A549 (cell line): ENCODE results near the gene MGRN1. TPM values are rescaled to one million over a fixed set of nuclear protein-coding genes. Genes with fewer than 3 reads are reported as not detected.

Experiments used
- ATAC-seq, 2 experiments: fragments of 200-7000 bp in 1 of 2; fragments of >200 bp in 1 of 2; cut with Nextera tagmentation in 1 of 2; cut with Tn5 transposase in 1 of 2; 3 replicates each; pipeline versions ENCODE4 v1.8.0 to v1.9.1; 2018 to 2020; ENCODE audit warnings: mild to moderate bottlenecking in 1 of 2, moderate library complexity in 1 of 2
- CTCF ChIA-PET: fragments of 300-600 bp; sonication (Branson Sonifier 250); formaldehyde crosslinking; extraction: SDS; loops from one replicate; lab custom pipeline; 2021; ENCODE audit warnings: antibody characterized with exemption, inconsistent platforms; lab: Yijun Ruan, JAX
- POLR2A ChIA-PET: fragments of 350-600 bp; formaldehyde crosslinking; extraction: SDS; loops from one replicate; lab custom pipeline; 2021; ENCODE audit warnings: antibody characterized with exemption, inconsistent platforms; lab: Yijun Ruan, JAX
- DNase-seq, 2 experiments: peaks; one replicate each; pipeline versions ENCODE4 v3.0.0 to v3.0.0-alpha.2; 2011 to 2016; ENCODE audit warnings: low read depth in 1 of 2, low spot score in 1 of 2
- FAIRE-seq: peaks from 2 replicates; lab custom pipeline; 2011; peaks lifted over from hg19 to GRCh38; lab: Jason Lieb, UNC
- H3K27ac ChIP-seq, 2 experiments: fragments of >200 bp; sonication (Bioruptor Twin); formaldehyde crosslinking; 3 replicates each; pipeline ENCODE4 v1.5.1; 2016 to 2017
- H3K4me1 ChIP-seq: fragments of >200 bp; sonication (Bioruptor Twin); formaldehyde crosslinking; 3 replicates; pipeline ENCODE4 v1.6.1; 2016
- H3K4me2 ChIP-seq: fragments of >200 bp; sonication (Bioruptor Twin); formaldehyde crosslinking; 3 replicates; pipeline ENCODE4 v1.6.1; 2016
- H3K4me3 ChIP-seq: fragments of >200 bp; sonication (Bioruptor Twin); formaldehyde crosslinking; 3 replicates; pipeline ENCODE4 v1.5.1; 2016
- H3K9me3 ChIP-seq: fragments of >200 bp; sonication (Bioruptor Twin); formaldehyde crosslinking; 3 replicates; pipeline ENCODE4 v1.6.1; 2016
- ATOH8 ChIP-seq: fragments of 250-450 bp; sonication (Bioruptor Pico); IDR thresholded peaks from 2 replicates; pipeline ENCODE4 v1.5.0; 2020; ENCODE audit warnings: low read depth, mild to moderate bottlenecking, moderate library complexity
- CEBPB ChIP-seq, 2 experiments: fragments of >200 bp in 1 of 2; sonication (Bioruptor Twin) in 1 of 2; formaldehyde crosslinking in 1 of 2; IDR thresholded peaks; 2 replicates each; pipeline ENCODE4 v1.6.1; 2012 to 2016
- EHMT2 ChIP-seq: fragments of 200-600 bp; sonication (generic); IDR thresholded peaks from 2 replicates; pipeline ENCODE4 v1.6.1; 2016; ENCODE audit warnings: antibody characterized with exemption, low read depth, mild to moderate bottlenecking, moderate library complexity
- EP300 ChIP-seq, 2 experiments: fragments of >200 bp; sonication (Bioruptor Twin); formaldehyde crosslinking; IDR thresholded peaks; 2 replicates in 1 of 2; 3 replicates in 1 of 2; pipeline ENCODE4 v1.6.1; 2016 to 2017
- FOSL2 ChIP-seq, 2 experiments: fragments of 450-650 bp in 1 of 2; fragments of >200 bp in 1 of 2; sonication (Bioruptor Twin) in 1 of 2; formaldehyde crosslinking; IDR thresholded peaks; 2 replicates each; pipeline versions ENCODE4 v1.5.0 to v1.6.1; 2016 to 2020; ENCODE audit warnings: mild to moderate bottlenecking in 1 of 2, moderate library complexity in 1 of 2
- GATA3 ChIP-seq: IDR thresholded peaks from 2 replicates; pipeline ENCODE4 v1.6.1; 2012; ENCODE audit warnings: borderline replicate concordance
- HES2 ChIP-seq: fragments of >200 bp; sonication (Bioruptor Twin); formaldehyde crosslinking; IDR thresholded peaks from 2 replicates; pipeline ENCODE4 v1.6.1; 2016
- HEYL ChIP-seq: fragments of 250-450 bp; sonication (Bioruptor Pico); IDR thresholded peaks from 2 replicates; pipeline ENCODE4 v1.8.0; 2021; ENCODE audit warnings: mild to moderate bottlenecking, moderate library complexity
- HMGXB4 ChIP-seq: fragments of 250-450 bp; sonication (Bioruptor Pico); IDR thresholded peaks from 2 replicates; pipeline ENCODE4 v1.5.0; 2021; ENCODE audit warnings: mild to moderate bottlenecking, moderate library complexity, borderline replicate concordance
- HOXB13 ChIP-seq: fragments of 250-450 bp; sonication (Bioruptor Pico); IDR thresholded peaks from 2 replicates; pipeline ENCODE4 v1.5.0; 2020; ENCODE audit warnings: low read depth, mild to moderate bottlenecking, moderate library complexity
- HOXB5 ChIP-seq: fragments of 250-450 bp; sonication (Bioruptor Pico); IDR thresholded peaks from 2 replicates; pipeline ENCODE4 v1.5.0; 2020; ENCODE audit warnings: mild to moderate bottlenecking, moderate library complexity
- JUN ChIP-seq, 2 experiments: fragments of >200 bp; sonication (Bioruptor Twin); formaldehyde crosslinking; IDR thresholded peaks; 2 replicates in 1 of 2; 3 replicates in 1 of 2; pipeline ENCODE4 v1.6.1; 2016 to 2017
- MAX ChIP-seq: IDR thresholded peaks from 2 replicates; pipeline ENCODE4 v1.6.1; 2012
- MAZ ChIP-seq: fragments of 150-350 bp; IDR thresholded peaks from 2 replicates; pipeline ENCODE4 v1.6.1; 2014; ENCODE audit warnings: antibody characterized with exemption, low read depth, low read length, borderline replicate concordance
- MYC ChIP-seq: IDR thresholded peaks from 2 replicates; pipeline ENCODE4 v1.6.1; 2012; ENCODE audit warnings: mild to moderate bottlenecking, inconsistent platforms, low read length, improper control_type of control experiment, borderline replicate concordance
- PHF8 ChIP-seq: fragments of 200-600 bp; sonication (generic); IDR thresholded peaks from 2 replicates; pipeline ENCODE4 v1.6.1; 2016; ENCODE audit warnings: low read depth, mild to moderate bottlenecking, antibody characterized with exemption, moderate library complexity, borderline replicate concordance
- POLR2AphosphoS2 ChIP-seq: conservative IDR thresholded peaks from 2 replicates; pipeline ENCODE4 v1.6.1; 2012; ENCODE audit warnings: low read length, improper control_type of control experiment, inconsistent platforms
- RAD21 ChIP-seq, 2 experiments: fragments of >200 bp in 1 of 2; sonication (Bioruptor Twin) in 1 of 2; formaldehyde crosslinking in 1 of 2; IDR thresholded peaks in 1 of 2; conservative IDR thresholded peaks in 1 of 2; 2 replicates in 1 of 2; 3 replicates in 1 of 2; pipeline ENCODE4 v1.6.1; 2012 to 2018; ENCODE audit warnings: inconsistent platforms in 1 of 2
- RARB ChIP-seq: fragments of 250-450 bp; sonication (Bioruptor Pico); IDR thresholded peaks from 2 replicates; pipeline ENCODE4 v1.8.0; 2021; ENCODE audit warnings: mild to moderate bottlenecking, moderate library complexity
- REST ChIP-seq: fragments of 200-600 bp; sonication (generic); IDR thresholded peaks from 2 replicates; pipeline ENCODE4 v1.6.1; 2016; ENCODE audit warnings: antibody characterized with exemption, mild to moderate bottlenecking, moderate library complexity
- TFCP2L1 ChIP-seq: fragments of 250-450 bp; sonication (Bioruptor Pico); IDR thresholded peaks from 2 replicates; pipeline ENCODE4 v1.5.0; 2021; ENCODE audit warnings: mild to moderate bottlenecking
- ZC3H11A ChIP-seq: fragments of 450-650 bp; IDR thresholded peaks from 2 replicates; pipeline ENCODE4 v1.6.1; 2014; ENCODE audit warnings: antibody characterized with exemption, mild to moderate bottlenecking
- ZFP36 ChIP-seq: fragments of 450-650 bp; IDR thresholded peaks from 2 replicates; pipeline ENCODE4 v1.6.1; 2014; ENCODE audit warnings: borderline replicate concordance; ENCODE audit not compliant: partially characterized antibody
- WGBS: methylation state at CpG from one replicate; pipeline ENCODE4 v1.1.6; 2017; ENCODE audit errors: missing lambda C conversion rate; 5-methylcytosine and 5-hydroxymethylcytosine counted together
- polyA plus RNA-seq, 4 experiments: library from polyadenylated mRNA; depleted of rRNA in 3 of 4; stranded (reverse); fragments of >200 nt; fragmentation: RNase III in 1 of 4; extraction: RNeasy Plus Mini Kit Qiagen cat#74134 plus additional on column Dnase treatment in 1 of 4; gene quantifications; 2 replicates in 3 of 4; 3 replicates in 1 of 4; pipeline ENCODE4 v1.2.3, GENCODE V29; 2011 to 2017

Gene MGRN1
- polyA plus RNA-seq, 2 of the 4 experiments (the other 2 are of a cell fraction) = 4.3 to 29.9 TPM

- TF ChIP-seq GATA3 (no peak), EP300 (IDR thresholded peaks at IDR 0.05) (no peak), REST (no peak), MAX (no peak), JUN (IDR thresholded peaks at IDR 0.05) (no peak), HOXB13 (CRISPR knock-in tag) (no peak), PHF8 (no peak), RARB (CRISPR knock-in tag) (no peak)
- no peaks in the 10 kb centered on the region for H3K9me3 ChIP-seq
- ChIA-PET CTCF (interaction anchor here (0.6 to 1.6 kb wide), 4 partner anchors 27 to 48 kb away, joined by 3 read pairs; no protein-coding TSS in a partner anchor), POLR2A (no interaction called here)
- no peak overlapping the region for H3K27ac ChIP-seq
- H3K4me3 ChIP-seq = no peak overlapping the region
- 83% methylated on average over 10 of the region's 11 CpGs for WGBS
- no peak for FAIRE-seq
- H3K4me1 ChIP-seq = no peaks in the 10 kb centered on the region
- DNase-seq = no peak
- H3K4me2 ChIP-seq = no peak overlapping the region
- no peak for ATAC-seq
Observed at GRCh38 chr16:4676831-4677230, 52.2 kb downstream of the MGRN1 start.

- no peak overlapping the region for H3K4me2 ChIP-seq
- H3K4me3 ChIP-seq = no peak overlapping the region
- H3K9me3 ChIP-seq = no peaks in the 10 kb centered on the region
- CTCF ChIA-PET = interaction anchor here (0.8 to 1.6 kb wide), 3 partner anchors 27 to 44 kb away, joined by 3 read pairs; no protein-coding TSS in a partner anchor
- DNase-seq = no peak
- 89% methylated on average over 14 of the region's 17 CpGs for WGBS
- POLR2A ChIA-PET = no interaction called here
- TF ChIP-seq GATA3 (no peak), ZC3H11A (no peak), RAD21 (conservative IDR thresholded peaks at IDR 0.05 in 1 of 2, IDR thresholded peaks at IDR 0.05 in 1 of 2) (no peak), HMGXB4 (no peak), TFCP2L1 (no peak), ATOH8 (CRISPR knock-in tag) (no peak), EHMT2 (no peak)
- H3K4me1 ChIP-seq = no peaks in the 10 kb centered on the region
- no peak for ATAC-seq
- no peak overlapping the region for H3K27ac ChIP-seq
- FAIRE-seq = no peak
Observed at GRCh38 chr16:4677390-4677789, 52.8 kb downstream of the MGRN1 start.

- ChIA-PET CTCF (interaction anchor here (1.3 to 1.6 kb wide), 2 partner anchors 29 to 45 kb away, joined by 3 read pairs; no protein-coding TSS in a partner anchor), POLR2A (no interaction called here)
- H3K4me1 ChIP-seq = no peaks in the 10 kb centered on the region
- H3K9me3 ChIP-seq = no peaks in the 10 kb centered on the region
- H3K4me2 ChIP-seq = no peak overlapping the region
- DNase-seq (no peak), ATAC-seq (no peak), FAIRE-seq (no peak)
- WGBS = 93% methylated on average over 7 of the region's 9 CpGs
- H3K4me3 ChIP-seq = no peak overlapping the region
- no peak for TF ChIP-seq FOSL2 (IDR thresholded peaks at IDR 0.05)
- TF ChIP-seq FOSL2 (CRISPR knock-in tag; IDR thresholded peaks at IDR 0.05) = no peak
- no peak for TF ChIP-seq CEBPB (IDR thresholded peaks at IDR 0.05)
- TF ChIP-seq MYC = no peak
- no peak for TF ChIP-seq MAZ
- no peak for TF ChIP-seq HOXB5
- TF ChIP-seq POLR2AphosphoS2 = no peak
- no peak for TF ChIP-seq HMGXB4
- TF ChIP-seq TFCP2L1 = no peak
- no peak for TF ChIP-seq GATA3
- TF ChIP-seq JUN (IDR thresholded peaks at IDR 0.05) = no peak
- TF ChIP-seq HEYL (CRISPR knock-in tag) = no peak
- TF ChIP-seq ZC3H11A = no peak
- no peak for TF ChIP-seq ZFP36
- TF ChIP-seq HES2 = no peak
- H3K27ac ChIP-seq = no peak overlapping the region
Observed at GRCh38 chr16:4677994-4678393, 53.4 kb downstream of the MGRN1 start.
